Hematopoietic multipotent progenitor cell (in vitro differentiated cells): ENCODE measurements around the gene ASPN. TPM values are rescaled to one million over a fixed set of nuclear protein-coding genes. Genes with fewer than 3 reads are reported as not detected.

Source experiments
- DNase-seq, 3 donors: peaks; one replicate each; pipeline ENCODE4 v3.0.0-alpha.2; 2011 to 2015; ENCODE audit warnings: low read depth in 2 of 3, low spot score in 2 of 3
- total RNA-seq: library from RNA; depleted of rRNA; stranded (reverse); fragments of >200 nt; gene quantifications from one replicate; pipeline ENCODE4 v1.2.3, GENCODE V29; 2012

Gene ASPN
- total RNA-seq, 1 donor, result not detected

- DNase-seq, result no peak
Observed at GRCh38 chr9:92506184-92506857, 24.0 kb upstream of the ASPN start.

- no peak for DNase-seq
Observed at GRCh38 chr9:92504881-92505280, 22.6 kb upstream of the ASPN start.

GRCh38 chr9:92503156-92503555 lies 20.9 kb upstream of the ASPN start:
- no peak for DNase-seq

GRCh38 chr9:92501671-92502393 lies 19.5 kb upstream of the ASPN start:
- peak in 2 of 3 donors; percentile 24 to 61 for DNase-seq

GRCh38 chr9:92500725-92501124 lies 18.4 kb upstream of the ASPN start:
- no peak for DNase-seq

- no peak for DNase-seq
Observed at GRCh38 chr9:92499701-92500100, 17.4 kb upstream of the ASPN start.

- DNase-seq, result no peak
Observed at GRCh38 chr9:92496396-92497176, 14.3 kb upstream of the ASPN start.

- no peak for DNase-seq
Observed at GRCh38 chr9:92494856-92495255, 12.6 kb upstream of the ASPN start.

- DNase-seq, result no peak
Observed at GRCh38 chr9:92493749-92494387, 11.6 kb upstream of the ASPN start.

GRCh38 chr9:92492781-92493401 lies 10.6 kb upstream of the ASPN start:
- no peak for DNase-seq

- no peak for DNase-seq
Observed at GRCh38 chr9:92488681-92489550, 6.6 kb upstream of the ASPN start.

- DNase-seq, result peak in 1 of 3 donors; percentile 17
Observed at GRCh38 chr9:92486371-92486770, 4.1 kb upstream of the ASPN start.

- no peak for DNase-seq
Observed at GRCh38 chr9:92484563-92484962, 2.3 kb upstream of the ASPN start.

- no peak for DNase-seq
Observed at GRCh38 chr9:92483627-92484545, 1.6 kb upstream of the ASPN start.

GRCh38 chr9:92482805-92483204 lies 499 bp upstream of the ASPN start:
- DNase-seq, result no peak

- DNase-seq, result no peak
Observed at GRCh38 chr9:92480986-92481633, 1.2 kb downstream of the ASPN start.

- no peak for DNase-seq
Observed at GRCh38 chr9:92480291-92480771, 2.0 kb downstream of the ASPN start.

GRCh38 chr9:92479346-92479745 lies 3.0 kb downstream of the ASPN start:
- DNase-seq, result no peak
